HG03175 (cell line): ENCODE data around the gene PCDHB16.
"Not testable (repeated sequence)": the region's sequence is repeated elsewhere in the genome, so short reads cannot be mapped to it uniquely, and the experiment has no call there.

Experiments
- ATAC-seq: cut with Tn5 transposase; IDR thresholded peaks from one replicate; pipeline ENCODE4 v1.9.1; 2021; ENCODE audit warnings: mild to moderate bottlenecking, moderate library complexity; ENCODE audit not compliant: unreplicated experiment

The PCDHB16 gene

GRCh38 chr5:141180313-141180712 lies 1.9 kb upstream of the PCDHB16 start:
- ATAC-seq, result no peak

- ATAC-seq, result not testable (repeated sequence)
Observed at GRCh38 chr5:141184117-141184855, 2.1 kb downstream of the PCDHB16 start.

- ATAC-seq, result no peak
Observed at GRCh38 chr5:141186897-141187512, 4.8 kb downstream of the PCDHB16 start, which contains the start of gene PCDHB9. TSS of gene PCDHB9 (plus strand) at chr5:141187161. CDS start at chr5:141187319, 158 bp downstream.

- not testable (repeated sequence) for ATAC-seq
Observed at GRCh38 chr5:141188682-141189081, 6.5 kb downstream of the PCDHB16 start.

- not testable (repeated sequence) for ATAC-seq
Observed at GRCh38 chr5:141189131-141189530, 6.9 kb downstream of the PCDHB16 start.

- ATAC-seq, result no peak
Observed at GRCh38 chr5:141192110-141192725, 10.0 kb downstream of the PCDHB16 start, which contains the start of gene PCDHB10. TSS of gene PCDHB10 (plus strand) at chr5:141192353. CDS start at chr5:141192553, 200 bp downstream.

- ATAC-seq, result not testable (repeated sequence)
Observed at GRCh38 chr5:141194332-141194731, 12.1 kb downstream of the PCDHB16 start.

GRCh38 chr5:141196363-141196762 lies 14.2 kb downstream of the PCDHB16 start:
- no peak for ATAC-seq

GRCh38 chr5:141199359-141200235 lies 17.4 kb downstream of the PCDHB16 start, which contains the start of gene PCDHB11:
TSS of gene PCDHB11 (plus strand) at chr5:141199627. CDS start at chr5:141199775, 148 bp downstream.
- ATAC-seq, result no peak

- not testable (repeated sequence) for ATAC-seq
Observed at GRCh38 chr5:141201126-141201525, 18.9 kb downstream of the PCDHB16 start.

- ATAC-seq, result not testable (repeated sequence)
Observed at GRCh38 chr5:141201646-141202045, 19.5 kb downstream of the PCDHB16 start.

- no peak for ATAC-seq
Observed at GRCh38 chr5:141208478-141208877, 26.3 kb downstream of the PCDHB16 start, which contains the start of gene PCDHB12. TSS of gene PCDHB12 (plus strand) at chr5:141208719. CDS start at chr5:141208908, 189 bp downstream.

- ATAC-seq, result not testable (repeated sequence)
Observed at GRCh38 chr5:141210281-141210680, 28.1 kb downstream of the PCDHB16 start.

- not testable (repeated sequence) for ATAC-seq
Observed at GRCh38 chr5:141210849-141211248, 28.7 kb downstream of the PCDHB16 start.

- ATAC-seq, result not testable (repeated sequence)
Observed at GRCh38 chr5:141213656-141214339, 31.6 kb downstream of the PCDHB16 start, which contains the start of gene PCDHB13. TSS of gene PCDHB13 (plus strand) at chr5:141213919. CDS start at chr5:141214124, 205 bp downstream.

GRCh38 chr5:141214583-141214982 lies 32.4 kb downstream of the PCDHB16 start:
- not testable (repeated sequence) for ATAC-seq

GRCh38 chr5:141215504-141215903 lies 33.3 kb downstream of the PCDHB16 start:
- not testable (repeated sequence) for ATAC-seq

GRCh38 chr5:141216035-141216434 lies 33.8 kb downstream of the PCDHB16 start:
- ATAC-seq, result not testable (repeated sequence)

- ATAC-seq, result no peak
Observed at GRCh38 chr5:141223112-141223783, 41.1 kb downstream of the PCDHB16 start, which contains the start of gene PCDHB14. TSS of gene PCDHB14 (plus strand) at chr5:141223343. CDS start at chr5:141223506, 163 bp downstream.
